Body of pancreas (tissue), 4 donors: ENCODE measurements around the gene POLN. TPM values are rescaled to one million over a fixed set of nuclear protein-coding genes. Genes with fewer than 3 reads are reported as not detected.

Experiments
- ATAC-seq: fragments of 150-250 bp; one replicate; pipeline ENCODE4 v1.9.1; 2016
- DNase-seq, 4 donors: peaks; one replicate each; pipeline ENCODE4 v3.0.0-alpha.2; 2019
- H3K27ac ChIP-seq, 4 donors: fragments of 200-600 bp; sonication (generic); 1 replicate in 3 of 4; 2 replicates in 1 of 4; pipeline versions ENCODE4 v1.5.1 to v1.6.1; 2016 to 2019; ENCODE audit warnings: mild to moderate bottlenecking in 1 of 4, mixed read lengths in 1 of 4, moderate library complexity in 1 of 4
- H3K27me3 ChIP-seq, 2 donors: fragments of 200-600 bp; sonication (generic); one replicate each; pipeline ENCODE4 v1.6.0; 2016; ENCODE audit warnings: mild to moderate bottlenecking in 1 of 2
- H3K36me3 ChIP-seq, 2 donors: fragments of 200-600 bp; sonication (generic); replicated peaks in 1 of 2; 2 replicates each; pipeline ENCODE4 v1.5.1; 2016; ENCODE audit warnings: low read depth in 2 of 2; ENCODE audit not compliant: insufficient read depth in 1 of 2
- H3K4me1 ChIP-seq: fragments of 200-600 bp; sonication (generic); one replicate; pipeline ENCODE4 v1.6.0; 2016
- H3K4me3 ChIP-seq, 2 donors: fragments of 200-600 bp; sonication (generic); 1 replicate in 1 of 2; 2 replicates in 1 of 2; pipeline ENCODE4 v1.5.1; 2016 to 2019
- H3K9me3 ChIP-seq, 3 donors: fragments of 200-600 bp; sonication (generic); 1 replicate in 2 of 3; 2 replicates in 1 of 3; pipeline ENCODE4 v1.5.1; 2016
- POLR2A ChIP-seq, 3 donors: fragments of 450-650 bp; IDR thresholded peaks; one replicate each; pipeline ENCODE4 v1.6.1; 2016; ENCODE audit warnings: antibody characterized with exemption in 3 of 3, mild to moderate bottlenecking in 2 of 3
- WGBS, 2 donors: methylation state at CpG; one replicate each; pipeline ENCODE4 v1.1.5; 2017; 5-methylcytosine and 5-hydroxymethylcytosine counted together
- intact Hi-C: fragments of 100-400 bp; cut with DNase I; formaldehyde crosslinking; loops from one replicate; pipeline ENCODE4 v1.15.1; 2023
- total RNA-seq, 2 donors: library from RNA; depleted of rRNA; stranded (reverse); fragments of >200 nt; gene quantifications; one replicate each; pipeline ENCODE4 v1.1.0, GENCODE V29; 2016
- TF ChIP-seq, protein P1 (sequence below), 7 experiments: fragments of 450-650 bp in 4 of 7; fragments of 200-600 bp in 3 of 7; sonication (generic) in 3 of 7; IDR thresholded peaks; one replicate each; pipeline ENCODE4 v1.5.1; 2016 to 2019; ENCODE audit warnings: antibody characterized with exemption in 7 of 7

Gene POLN
- total RNA-seq, 2 donors from 2014 or later: 4.9 to 5.9 TPM

DNA sequence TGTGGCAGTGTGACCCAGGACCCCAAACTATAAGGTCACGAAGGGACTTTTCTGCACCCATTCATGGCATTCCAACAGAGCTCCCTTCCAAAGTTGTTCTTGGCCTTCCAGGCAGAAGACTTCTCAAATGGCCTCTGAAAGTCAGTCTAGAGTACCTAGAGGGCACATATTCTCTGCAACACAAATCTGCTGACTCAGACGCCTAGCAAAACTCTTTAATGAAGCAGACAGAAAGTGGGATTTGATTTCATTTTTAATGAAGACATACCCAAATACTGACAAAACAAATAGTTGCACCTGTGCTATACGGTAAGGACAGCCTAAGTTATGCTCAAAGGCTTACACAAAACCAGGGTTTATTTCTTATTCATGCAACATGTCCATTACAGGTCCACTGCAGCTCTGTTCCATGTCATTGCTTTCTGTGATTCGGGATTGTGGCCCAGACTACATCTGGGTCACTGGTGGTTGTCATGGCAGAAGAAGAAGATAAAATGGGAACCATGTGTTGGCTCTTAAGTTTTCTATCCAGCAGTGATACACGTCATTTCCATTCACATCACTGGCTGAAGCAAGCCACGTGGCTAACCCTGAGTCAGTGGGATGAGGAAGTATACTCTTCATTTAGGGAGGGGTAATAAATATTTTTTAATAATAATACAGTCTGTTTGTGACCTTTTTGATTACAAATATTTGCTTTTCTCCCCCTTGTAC, 125.1 kb downstream of the POLN start:
- ATAC-seq (no peak), DNase-seq (no peak)
- WGBS, 2 donors: 87 to 89% methylated on average over 6 of the region's 6 CpGs
- intact Hi-C loops: no loop called here
- Histone ChIP-seq H3K27me3 (no peaks in the 10 kb centered on the region), H3K4me3 (no peak overlapping the region), H3K4me1 (no peaks in the 10 kb centered on the region), H3K9me3 (no peaks in the 10 kb centered on the region), H3K27ac (no peak overlapping the region), H3K36me3 (no peaks in the 10 kb centered on the region)
- TF ChIP-seq, protein P1, sequence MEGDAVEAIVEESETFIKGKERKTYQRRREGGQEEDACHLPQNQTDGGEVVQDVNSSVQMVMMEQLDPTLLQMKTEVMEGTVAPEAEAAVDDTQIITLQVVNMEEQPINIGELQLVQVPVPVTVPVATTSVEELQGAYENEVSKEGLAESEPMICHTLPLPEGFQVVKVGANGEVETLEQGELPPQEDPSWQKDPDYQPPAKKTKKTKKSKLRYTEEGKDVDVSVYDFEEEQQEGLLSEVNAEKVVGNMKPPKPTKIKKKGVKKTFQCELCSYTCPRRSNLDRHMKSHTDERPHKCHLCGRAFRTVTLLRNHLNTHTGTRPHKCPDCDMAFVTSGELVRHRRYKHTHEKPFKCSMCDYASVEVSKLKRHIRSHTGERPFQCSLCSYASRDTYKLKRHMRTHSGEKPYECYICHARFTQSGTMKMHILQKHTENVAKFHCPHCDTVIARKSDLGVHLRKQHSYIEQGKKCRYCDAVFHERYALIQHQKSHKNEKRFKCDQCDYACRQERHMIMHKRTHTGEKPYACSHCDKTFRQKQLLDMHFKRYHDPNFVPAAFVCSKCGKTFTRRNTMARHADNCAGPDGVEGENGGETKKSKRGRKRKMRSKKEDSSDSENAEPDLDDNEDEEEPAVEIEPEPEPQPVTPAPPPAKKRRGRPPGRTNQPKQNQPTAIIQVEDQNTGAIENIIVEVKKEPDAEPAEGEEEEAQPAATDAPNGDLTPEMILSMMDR (IDR thresholded peaks at IDR 0.05): no peak
- TF ChIP-seq POLR2A (IDR thresholded peaks at IDR 0.05): no peak

DNA sequence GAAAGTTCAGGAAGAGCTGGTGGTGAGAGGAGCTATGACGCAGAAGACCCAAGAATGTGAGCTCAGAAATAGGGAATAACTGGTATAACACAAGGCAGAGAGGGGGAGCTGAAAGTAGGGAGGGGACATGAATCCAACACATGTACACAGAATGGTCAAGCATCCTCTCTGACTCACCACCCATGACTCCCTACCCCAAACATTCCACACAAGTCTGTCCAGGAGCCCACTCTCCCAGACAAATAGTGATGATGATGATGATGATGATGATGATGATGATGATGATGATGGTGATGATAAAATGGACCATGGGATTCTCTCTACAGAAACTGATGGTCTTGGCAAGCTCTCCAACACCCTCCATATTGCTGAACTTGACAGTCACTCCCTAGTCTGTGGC, 136.4 kb downstream of the POLN start:
- H3K36me3 ChIP-seq: no peaks in the 10 kb centered on the region
- no peak overlapping the region for H3K27ac ChIP-seq
- peaks cover 0 to 13% (median 0%) of the 10 kb centered on the region in 3 donors for H3K9me3 ChIP-seq
- no peaks in the 10 kb centered on the region for H3K4me1 ChIP-seq
- ATAC-seq: no peak
- intact Hi-C loops: no loop called here
- H3K4me3 ChIP-seq: no peak overlapping the region
- no peak for TF ChIP-seq POLR2A (IDR thresholded peaks at IDR 0.05)
- TF ChIP-seq, protein P1 (IDR thresholded peaks at IDR 0.05): no peak
- DNase-seq: no peak
- no peaks in the 10 kb centered on the region for H3K27me3 ChIP-seq
- WGBS, 2 donors: 88 to 98% methylated on average over 1 of the region's 1 CpG

DNA sequence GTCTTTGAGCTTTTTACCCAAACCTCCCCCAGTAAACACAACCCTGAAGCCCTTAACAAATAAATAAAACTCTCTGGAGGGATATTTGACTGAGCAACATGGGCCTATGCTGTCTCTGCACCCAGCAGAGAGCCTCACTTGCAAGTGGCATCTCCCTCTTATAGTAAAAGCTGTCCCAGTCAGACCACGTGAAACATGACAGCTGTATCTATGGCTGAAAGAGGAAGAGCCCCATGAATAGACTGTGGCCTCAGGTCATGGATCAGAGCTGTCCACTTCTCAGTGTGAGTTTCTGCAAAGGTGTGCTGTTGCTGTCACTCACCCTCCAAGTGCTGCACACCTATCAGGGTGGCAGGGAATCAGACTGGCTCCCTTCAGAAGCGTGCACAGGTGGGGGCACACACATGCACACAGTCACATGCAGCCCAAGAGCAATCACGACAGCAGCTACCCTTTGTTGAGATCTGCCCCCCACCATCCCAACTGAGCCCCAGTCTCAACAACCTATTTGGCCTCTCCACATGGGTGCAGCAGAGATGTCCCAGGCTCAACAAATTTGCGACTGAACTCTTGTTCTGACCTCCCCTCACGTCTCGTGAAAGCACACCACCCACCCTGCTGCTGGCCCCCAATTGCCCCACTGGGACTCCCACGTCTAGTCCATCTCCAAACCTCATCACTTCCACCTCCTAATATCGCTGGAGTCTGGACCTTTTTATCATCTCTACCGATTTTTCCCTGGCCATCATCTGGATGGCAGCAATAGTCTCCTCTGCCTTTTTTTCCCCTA, 137.2 kb downstream of the POLN start:
- intact Hi-C loops: no loop called here
- TF ChIP-seq, protein P1 (IDR thresholded peaks at IDR 0.05): no peak
- no peak for TF ChIP-seq POLR2A (IDR thresholded peaks at IDR 0.05)
- no peak for ATAC-seq
- H3K4me3 ChIP-seq: no peak overlapping the region
- peaks cover 0 to 13% (median 0%) of the 10 kb centered on the region in 3 donors for H3K9me3 ChIP-seq
- H3K4me1 ChIP-seq: no peaks in the 10 kb centered on the region
- no peak for DNase-seq
- no peaks in the 10 kb centered on the region for H3K36me3 ChIP-seq
- H3K27me3 ChIP-seq: no peaks in the 10 kb centered on the region
- no peak overlapping the region for H3K27ac ChIP-seq
- WGBS, 2 donors: 71 to 76% methylated on average over 7 to 9 of the region's 9 CpGs

DNA sequence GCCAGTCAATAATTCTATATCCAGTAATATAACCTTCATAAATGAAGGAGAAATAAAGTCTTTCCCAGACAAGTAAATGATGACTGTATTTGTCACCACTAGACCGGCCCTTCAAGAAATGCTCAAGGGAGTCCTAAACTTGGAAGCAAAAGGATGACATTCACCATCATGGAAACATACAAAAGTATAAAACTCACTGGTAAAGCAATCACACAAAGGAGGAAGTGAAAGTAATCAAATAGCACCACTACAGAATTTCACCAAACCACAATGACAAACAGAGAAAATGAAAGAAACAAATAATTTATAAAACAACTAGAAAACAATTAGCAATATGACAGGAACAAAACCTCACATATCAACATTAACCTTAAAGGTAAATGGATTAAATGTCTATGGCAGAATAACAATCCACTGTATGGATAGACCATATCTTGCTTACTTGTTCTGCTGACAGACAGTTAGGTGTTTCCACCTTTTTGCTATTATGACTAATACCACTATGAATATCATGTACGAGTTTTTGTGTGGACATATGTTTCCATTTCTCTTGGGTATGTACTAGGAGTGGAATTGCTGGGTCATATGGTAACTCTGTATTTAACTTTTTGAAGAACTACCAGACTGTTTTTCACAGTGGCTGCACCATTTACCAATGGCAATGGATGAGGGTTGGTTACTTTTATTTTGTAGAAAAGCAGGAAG, 137.9 kb downstream of the POLN start:
- WGBS, 2 donors: 90 to 91% methylated on average over 2 of the region's 2 CpGs
- TF ChIP-seq, protein P1 (IDR thresholded peaks at IDR 0.05): no peak
- TF ChIP-seq POLR2A (IDR thresholded peaks at IDR 0.05): no peak
- no peak overlapping the region for H3K27ac ChIP-seq
- H3K9me3 ChIP-seq: peaks cover 0 to 13% (median 0%) of the 10 kb centered on the region in 3 donors
- ATAC-seq (no peak), DNase-seq (no peak)
- intact Hi-C loops: no loop called here
- H3K4me3 ChIP-seq: no peak overlapping the region
- H3K4me1 ChIP-seq: no peaks in the 10 kb centered on the region
- no peaks in the 10 kb centered on the region for H3K27me3 ChIP-seq
- H3K36me3 ChIP-seq: no peaks in the 10 kb centered on the region
